Activated T-cell treated with anti-CD3 and anti-CD28 coated beads for 1 hour (primary cell): ENCODE results near the gene HOXB8.

Source experiments
- DNase-seq: peaks from one replicate; pipeline ENCODE4 v3.0.0-alpha.2; 2020; ENCODE audit warnings: low read depth

Gene HOXB8

DNA sequence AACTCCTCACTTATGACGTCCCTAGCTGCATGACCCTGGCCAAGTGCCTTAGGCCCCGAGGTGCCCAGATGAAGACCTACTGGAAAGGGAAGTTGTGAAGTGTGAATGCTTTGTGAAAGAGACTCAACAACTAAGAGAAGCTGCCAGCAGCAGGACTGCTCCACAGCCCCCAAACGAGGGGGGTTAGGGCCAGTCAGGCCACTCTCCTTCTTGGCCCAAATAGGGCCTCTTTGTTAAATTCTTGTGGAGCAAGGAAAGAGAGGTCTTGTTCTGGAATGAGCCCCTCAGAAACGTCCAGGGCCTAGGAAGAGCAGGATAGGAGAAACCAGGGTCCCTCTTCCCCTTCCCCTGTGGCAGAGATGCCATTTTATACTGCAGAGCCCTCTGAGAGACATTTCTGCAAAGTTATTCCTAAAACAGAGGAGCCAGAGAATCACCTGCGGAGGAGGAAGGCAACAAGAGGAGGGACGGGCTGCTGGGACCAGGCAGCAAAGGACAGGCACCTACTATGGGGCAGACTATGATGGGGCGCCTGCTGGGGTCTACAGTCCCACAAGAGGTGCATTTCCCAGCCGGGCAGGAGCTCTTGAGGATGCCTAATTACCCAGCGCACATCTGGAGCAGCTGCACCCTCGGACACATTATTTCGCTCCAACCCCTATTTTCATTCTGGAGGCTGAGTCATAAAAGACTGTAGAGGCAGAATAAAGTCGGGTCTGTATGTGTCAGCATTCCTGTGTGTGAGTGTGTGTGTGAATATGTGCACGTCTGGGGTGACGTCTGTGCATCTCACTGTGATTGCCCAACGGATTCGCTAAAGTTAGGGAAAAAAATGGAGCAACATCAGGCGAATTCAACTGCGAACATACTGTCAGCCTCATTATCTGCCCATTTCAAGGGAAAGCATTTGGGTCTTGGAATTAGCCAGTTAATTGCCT, 22.5 kb upstream of the HOXB8 start:
- no peak for DNase-seq

DNA sequence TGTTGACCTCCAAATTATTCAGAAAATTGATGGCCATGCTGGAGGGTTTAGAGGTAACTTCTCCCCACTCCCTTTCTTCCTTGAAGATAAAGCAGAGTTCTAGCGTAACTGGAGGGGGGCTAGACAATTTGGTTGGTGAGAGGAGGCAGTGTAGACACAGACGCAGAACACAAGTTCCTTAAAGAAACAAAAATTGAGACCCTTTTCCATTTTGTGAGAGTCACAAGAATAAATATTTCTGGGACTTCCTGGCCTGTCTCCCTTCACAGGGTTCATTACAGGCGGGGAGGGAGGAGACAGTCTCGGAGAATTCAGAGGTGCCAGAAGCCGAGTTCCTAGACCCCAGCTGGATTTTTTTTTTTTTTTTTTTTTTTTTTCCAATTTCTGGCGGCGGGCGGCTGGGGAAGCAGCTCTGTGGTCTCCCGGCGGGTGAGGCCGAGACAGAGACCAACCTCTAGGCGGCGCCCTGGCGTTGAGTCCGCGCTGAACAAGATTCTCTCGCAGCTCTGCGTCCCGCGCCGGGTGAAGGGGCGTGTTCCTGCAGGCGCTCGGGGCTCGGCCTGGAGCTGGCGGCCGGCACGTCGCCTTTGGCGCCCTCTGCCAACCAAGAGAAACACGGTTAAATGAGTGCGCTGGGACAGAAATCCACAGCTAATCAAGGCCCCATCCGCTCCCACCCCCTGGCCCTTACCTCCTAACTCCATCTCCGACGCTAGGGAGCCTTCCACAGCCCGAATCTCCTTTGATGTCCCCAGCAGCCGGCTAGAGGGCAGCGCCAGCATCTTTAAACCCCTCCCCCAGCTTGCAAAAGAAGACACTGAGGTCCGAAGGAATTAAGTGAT, 21.3 kb upstream of the HOXB8 start:
- DNase-seq, result peak; percentile 57

DNA sequence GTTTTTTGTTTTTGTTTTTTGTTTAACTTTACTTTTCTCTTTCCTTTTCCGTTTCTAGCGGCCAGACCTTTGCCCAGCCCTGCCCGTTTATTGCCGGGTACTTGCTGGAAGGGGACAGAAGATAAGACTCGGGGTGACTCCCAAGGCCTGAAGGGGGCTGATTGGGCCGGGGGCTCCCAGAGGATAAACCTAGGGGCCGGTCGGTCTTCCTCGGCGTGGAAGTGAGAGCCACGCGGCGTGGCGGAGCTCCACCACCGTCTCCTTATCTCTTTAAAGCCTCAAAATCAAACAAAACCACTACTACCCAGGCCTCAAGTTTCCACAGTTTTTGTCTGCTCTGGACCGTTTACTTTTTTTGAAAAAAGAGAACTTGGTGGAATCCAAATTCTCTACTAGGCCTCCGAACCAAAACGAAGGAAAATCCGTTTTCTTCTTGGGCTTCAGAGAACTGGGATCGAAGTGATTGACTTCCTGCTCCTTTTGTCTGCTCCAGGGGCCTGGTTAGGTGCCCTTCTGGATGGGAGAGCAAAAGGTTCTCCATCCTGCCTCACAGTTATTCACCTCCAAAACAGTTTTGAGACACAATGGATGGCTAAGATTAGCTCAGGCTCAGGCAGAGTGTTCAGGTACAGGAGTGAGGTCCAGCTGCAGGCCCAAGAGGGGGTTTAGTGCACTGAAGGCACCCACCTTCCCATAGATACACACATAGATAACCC, 19.6 kb upstream of the HOXB8 start:
- no peak for DNase-seq

DNA sequence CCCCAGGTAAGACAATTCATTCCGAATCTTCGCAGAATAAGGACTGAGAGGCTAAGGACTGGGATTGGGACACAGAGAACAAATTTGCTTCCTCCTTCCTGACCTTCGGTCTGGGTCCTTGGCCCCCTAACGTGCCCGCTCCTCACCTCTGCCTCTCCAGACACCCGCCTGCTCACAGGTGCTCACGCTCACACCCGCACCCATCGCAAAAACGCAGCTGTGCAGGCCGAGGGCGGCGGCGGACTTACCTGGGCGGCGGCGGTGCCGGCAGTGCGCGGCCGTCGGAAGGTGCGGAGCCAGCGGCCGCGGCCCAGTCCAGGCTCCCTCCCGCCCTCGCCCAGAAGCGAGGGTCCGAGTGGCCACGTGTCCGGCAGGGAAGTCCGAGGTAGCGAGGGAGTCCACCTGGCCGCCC, 18.2 kb upstream of the HOXB8 start:
- DNase-seq, result no peak

DNA sequence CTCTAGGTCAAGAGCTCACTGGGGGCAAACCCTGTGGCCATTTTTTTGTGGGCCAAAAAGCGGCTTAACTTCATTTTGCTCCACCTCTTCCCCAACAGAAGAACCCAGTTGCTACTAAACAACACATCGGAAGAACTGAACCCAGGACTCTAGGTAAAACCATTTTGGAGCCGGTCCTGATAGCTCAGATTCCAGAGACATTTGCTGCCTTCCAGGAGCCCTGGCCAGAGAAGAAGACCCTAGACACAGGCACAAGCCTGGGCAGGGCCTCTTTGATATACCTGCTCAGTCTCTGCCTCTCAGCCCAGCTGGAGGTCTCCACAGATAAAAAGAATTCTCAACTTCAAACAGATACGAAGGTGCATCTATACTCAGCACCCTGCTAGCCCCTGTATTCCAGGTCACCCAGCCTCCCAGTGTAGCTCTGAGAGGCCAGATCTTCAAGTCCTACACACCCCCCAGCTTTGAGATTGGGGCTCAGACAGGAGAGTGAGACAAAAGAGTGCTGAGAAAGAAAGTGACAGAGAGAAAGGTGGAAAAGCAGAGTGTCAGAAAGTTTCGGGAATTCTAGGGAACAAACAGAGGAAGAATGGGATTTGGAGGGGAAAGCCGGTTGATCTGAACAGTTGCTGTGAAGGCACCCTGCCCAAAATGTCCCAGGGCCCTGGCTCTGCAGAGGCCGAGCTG, 17.6 kb upstream of the HOXB8 start:
- no peak for DNase-seq

DNA sequence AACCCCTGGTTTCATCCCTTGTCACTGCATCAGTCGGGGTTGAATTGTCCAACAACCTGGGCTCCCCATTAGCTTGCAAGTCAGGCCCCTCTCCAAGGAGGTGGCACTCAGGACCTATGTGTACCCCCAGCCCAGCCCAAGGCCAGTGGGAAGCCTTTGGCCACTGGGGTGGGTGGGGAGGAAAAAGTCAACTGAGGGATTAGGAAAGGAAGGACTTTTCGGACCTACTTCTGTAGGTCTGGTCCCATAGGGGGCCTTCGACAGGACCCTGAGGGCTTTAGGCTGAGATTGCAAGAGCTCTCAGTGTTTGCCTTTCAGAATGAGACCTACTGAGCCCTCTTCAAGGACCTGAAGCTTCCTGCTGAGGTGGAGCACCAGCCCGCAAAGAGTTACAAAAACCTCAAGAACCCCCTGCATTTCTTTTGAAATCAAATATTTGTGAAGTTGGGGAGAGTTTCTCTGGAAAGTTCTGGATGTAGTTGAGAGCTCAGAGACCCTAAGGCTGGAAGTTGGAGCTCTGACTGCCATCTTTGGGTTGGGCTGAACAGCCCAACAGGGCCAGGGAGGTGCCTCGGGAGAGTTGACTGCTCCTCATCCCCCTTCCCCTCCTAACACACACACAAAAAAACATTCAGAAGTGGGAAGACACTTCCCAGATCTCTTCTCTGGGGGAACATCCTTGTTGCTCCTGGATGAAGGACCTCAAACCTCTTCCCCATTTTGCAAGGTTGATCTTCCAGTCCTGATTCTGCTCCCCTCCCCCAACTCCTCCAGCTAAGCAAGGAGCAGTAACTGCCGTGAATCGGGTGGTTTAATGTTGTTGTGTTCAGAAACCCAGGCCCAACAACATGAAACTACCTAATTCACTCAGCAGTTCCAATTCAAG, 16.8 kb upstream of the HOXB8 start:
- DNase-seq, result no peak

DNA sequence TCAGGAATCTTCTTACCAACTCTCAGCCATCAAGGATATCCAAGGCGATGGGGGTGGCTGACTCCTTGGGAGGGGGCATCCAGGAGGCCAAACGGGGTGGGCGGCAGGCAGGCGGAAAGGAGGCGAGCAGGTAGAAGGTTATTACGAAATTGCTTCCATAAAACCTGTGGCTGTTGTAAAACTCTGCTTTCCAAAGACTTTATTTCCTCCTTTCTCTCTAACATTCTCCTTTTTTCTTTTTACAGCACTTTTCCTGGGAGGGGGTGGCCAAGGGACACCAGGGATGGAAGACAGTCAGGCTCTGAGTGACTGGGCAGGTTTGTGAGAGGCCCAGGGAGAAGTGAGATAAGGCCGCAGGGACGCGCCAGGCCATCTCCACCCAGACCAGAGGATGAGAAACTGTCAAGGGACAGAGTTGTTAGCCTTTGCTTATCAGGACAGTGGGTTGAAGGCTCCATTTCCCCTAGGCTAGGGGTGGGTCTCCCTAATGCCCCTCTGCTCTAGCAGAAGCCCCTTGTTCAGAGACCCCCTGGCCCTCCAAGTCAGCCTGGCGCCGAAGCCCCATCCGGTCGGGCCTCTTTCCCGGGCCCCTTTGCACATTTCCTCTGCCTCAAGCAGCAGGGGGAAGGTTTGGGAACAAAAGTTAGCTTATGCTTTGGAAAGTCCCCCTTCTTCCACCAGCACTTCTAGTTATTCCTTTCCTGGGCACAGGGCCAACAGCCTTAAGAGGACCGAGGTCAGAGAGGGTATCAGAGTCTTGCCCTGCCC, 16.0 kb upstream of the HOXB8 start:
- no peak for DNase-seq

DNA sequence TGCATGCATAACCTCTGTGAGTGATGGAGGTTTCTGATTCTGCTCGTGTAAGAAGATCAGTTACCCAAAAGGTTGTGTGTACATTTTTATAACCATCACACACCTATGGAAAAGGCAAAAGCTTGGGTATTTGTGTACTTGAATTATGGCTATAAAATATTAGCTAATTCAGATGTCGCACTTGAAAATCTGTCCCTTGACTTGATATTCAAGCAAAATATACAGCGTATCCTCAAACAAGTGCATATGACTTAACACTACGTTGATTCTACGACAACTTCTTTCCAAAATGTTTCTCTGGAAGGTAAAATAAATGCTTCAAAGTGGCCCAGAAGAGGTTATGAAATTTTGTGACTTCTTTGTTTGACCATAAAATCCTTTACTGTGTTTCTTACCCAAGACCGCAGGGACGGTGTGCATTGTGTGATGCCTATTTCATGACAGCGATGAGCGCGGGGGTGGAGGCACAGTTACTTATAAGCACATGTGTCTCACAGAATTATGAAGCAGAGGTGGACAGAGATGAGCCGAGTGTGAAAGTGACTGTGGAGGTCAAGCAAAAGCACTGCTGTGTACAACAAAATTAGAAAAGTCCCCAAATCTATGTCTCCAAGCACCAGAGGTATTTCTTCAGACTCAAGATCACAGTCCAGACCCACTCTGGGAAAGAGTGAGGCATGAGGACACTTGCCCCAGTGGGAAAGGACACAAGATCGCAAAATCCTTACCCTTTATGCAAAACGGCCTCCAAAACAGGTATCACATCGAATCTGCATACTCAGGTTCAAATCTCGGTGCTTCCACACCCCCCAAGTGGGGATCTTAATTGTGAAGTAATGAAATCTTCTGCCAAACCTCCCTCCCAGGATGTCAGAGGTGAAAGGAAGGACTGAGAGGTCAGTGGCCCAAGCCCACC, 15.2 kb upstream of the HOXB8 start:
- DNase-seq, result no peak

DNA sequence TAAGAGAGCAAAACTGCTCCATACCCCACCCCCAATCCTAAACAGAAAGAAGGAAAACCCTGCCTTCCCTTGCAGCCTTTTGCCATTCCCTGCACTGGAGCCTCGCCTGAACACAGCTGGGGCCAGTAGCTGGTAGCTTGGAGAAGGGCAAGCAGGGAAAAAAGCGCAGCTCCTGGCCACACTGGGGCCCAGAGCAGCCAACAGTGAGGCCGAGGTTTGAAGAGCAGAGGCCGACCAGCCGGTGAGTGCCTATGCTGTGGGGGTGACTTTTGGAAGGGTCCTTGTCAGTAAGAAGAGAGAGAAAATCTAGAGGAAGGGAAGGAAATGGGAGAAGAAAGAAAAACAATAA, 14.3 kb upstream of the HOXB8 start:
- no peak for DNase-seq

DNA sequence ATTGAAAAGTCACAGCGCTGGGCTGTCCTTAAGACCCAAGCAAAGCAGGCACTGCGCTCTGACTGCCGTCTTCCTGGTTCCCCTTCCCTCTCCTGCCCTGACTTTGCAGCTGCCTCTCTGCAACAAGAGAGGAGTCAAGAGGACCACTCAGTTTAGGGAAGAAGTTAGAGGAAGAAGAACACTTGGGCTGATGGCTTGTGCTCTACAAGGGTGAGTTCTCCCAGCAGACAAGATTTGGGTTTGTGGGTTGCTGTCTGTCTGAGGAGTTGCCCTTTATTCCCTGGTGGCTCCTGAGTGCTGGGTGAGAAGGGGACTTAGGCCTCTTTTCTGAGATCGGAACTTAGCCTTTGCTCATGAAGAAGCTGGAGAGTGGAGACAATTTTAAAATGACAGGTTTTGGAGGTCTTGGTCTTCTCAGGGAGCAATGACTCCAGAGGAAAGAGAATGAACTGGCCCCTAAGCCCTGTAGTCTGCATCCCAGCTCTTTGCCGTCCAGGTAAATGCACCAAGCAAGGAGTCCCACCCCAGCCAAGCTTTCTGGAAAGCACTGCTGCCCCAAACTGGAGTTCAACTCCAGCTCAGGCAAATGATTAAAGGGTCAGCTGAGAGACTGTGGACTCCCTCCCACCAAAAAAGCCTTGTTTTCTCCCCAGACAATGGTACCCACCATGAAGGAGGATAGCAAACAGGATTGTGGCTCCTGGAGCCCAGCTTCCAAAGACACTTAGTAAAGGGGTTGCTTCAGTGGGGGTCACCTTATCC, 13.7 kb upstream of the HOXB8 start:
- no peak for DNase-seq

DNA sequence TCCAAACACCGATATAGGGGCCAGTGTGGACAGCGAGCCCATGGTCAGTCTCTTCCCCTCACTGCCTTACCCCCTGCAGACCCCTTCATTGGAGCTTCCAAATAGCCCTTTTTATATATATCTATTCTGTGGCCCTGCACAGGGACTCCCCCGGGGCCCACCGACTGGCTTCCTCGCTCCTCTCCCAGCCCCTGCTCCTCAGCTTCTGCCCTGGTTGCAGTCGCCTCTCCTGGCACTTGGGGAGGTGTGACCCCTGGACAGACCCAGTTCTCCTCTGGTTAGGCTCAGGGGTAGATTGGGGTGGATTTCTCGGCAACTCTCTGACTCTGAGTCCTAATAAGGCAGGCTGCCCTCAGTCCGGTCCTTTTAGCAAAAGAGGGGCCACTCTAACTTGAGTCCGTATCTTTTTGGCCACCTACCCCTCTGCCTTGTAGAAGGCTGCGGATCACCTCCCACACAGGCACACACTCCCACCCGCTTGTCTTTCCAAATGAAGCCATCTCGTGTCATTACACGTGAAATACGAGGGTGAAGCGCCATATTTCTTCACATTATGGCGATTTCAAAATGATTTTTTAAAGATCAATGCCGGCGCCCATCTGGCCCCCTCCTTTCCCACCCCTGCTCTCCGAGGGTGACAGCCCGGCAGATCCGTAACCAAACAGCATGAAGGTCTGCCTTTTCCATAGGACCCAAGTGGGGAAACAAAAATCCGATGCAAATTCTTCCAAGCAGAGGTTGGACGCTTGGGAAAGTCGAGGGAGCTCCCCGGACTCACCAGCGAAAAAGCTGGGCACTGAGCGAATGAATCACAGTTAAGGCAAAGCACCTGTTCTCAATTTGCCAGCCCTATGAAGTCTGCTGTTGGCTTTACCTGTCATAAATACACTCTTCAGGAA, 12.8 kb upstream of the HOXB8 start:
- DNase-seq, result no peak

DNA sequence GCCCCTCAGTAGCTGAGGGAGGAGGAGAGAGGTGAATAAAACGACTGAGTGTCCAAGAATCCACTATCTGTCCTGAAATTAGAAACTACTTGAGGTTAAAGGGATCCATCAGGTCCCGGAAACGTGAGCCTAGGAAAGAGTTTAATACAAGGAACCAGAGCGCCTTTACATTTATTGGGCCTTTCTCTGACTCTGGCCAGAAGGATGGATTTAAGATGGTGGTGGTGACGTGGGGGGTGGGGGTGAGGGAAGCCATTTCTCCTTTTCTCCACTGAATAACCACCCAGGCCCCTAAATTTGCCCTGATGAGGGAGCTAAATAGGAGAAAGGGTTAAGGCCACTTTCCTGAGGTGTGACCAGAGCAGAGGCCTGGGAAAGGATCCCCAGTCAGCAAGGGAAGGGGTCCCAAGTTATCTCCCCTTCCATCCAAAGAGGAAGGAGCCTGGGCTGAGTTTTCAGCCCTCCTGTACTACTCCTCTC, 12.1 kb upstream of the HOXB8 start:
- no peak for DNase-seq

DNA sequence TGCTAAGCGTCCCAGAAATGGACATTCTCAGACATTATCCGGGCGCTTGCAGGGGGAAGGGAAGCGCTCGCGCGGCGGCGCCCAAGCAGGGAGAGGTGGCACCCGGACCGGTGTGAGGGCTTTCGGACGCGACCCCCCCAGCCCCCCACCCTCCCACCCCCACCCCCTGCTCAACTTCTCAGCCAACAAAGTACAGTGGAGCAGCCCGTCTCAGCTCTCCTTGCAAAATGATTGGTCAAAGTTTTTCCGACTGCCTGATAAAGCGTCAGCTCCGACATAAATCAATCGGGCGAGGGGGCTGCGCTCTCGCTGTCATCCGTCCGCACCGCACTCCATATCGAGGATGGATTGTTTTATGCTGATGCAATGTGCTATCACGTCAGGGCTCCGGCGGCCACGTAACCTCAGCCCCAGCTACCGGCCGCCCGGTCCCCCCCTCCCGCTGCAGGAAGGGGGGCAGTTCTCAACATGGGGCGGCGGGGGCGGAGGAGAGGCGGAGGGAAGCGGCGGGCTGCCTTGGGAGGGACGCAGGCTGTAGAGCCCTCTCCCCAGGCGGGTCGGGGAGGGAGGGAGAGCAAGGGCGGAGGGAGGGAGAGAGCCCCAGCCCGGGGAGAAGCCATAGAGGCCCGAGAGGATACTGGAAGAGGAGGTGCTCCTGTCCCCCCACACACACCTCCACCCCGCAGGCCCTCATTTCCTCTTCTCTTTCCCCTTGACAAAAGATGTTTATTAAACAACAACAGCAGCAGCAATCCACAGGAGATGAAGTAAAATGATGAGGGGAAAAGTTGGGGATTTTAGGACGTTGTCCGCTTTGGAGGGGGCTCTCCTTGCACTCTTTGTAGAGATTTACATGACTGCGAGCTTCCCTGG, 11.4 kb upstream of the HOXB8 start, which contains the start of gene HOXB9:
Gene HOXB9 (minus strand): TSS at position 114 of the 873 bp plus-strand sequence. CDS start 89 bp downstream, at position 25.
- no peak for DNase-seq

DNA sequence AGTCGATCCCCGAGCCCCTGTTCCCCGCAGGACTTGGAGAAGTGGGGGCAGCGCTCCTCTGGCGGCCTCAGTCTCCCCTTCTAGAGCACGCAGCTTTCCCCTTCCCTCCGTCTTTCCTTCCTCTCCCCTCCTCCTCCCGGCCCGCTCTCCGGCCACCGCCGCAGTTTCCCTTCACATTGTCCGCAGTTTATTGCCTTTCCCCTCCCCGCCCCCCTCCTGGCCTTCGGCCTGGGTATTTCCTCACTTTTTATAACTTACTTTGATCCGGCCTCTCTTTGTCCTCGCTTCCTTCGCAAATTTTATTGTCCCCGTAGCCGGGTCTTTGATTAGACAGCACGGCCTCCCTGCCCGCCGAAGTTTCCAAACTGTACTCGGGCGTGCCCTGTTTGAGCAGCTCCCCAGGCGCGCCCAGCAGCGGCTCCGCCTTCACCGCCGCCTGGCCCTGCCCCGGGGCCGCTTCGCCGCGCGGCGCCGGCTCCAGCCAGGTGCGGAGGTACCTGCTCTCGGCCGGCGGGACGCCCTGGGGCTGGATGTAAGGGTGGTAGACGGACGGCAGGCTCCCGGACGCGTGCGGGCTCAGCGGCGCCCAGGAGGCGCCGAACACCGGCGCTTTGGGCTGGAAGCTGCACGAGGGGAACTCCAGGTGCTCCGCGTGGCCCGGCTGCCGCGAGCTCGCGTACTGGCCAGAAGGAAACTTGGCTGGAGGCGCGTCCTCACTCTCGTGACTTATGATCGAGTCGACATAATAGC, 10.6 kb upstream of the HOXB8 start:
- no peak for DNase-seq
